BJ (cell line): ENCODE measurements around the gene TCAP. TPM values are rescaled to one million over a fixed set of nuclear protein-coding genes. Genes with fewer than 3 reads are reported as not detected.

Source experiments
- CTCF ChIA-PET: fragments of 350-600 bp; formaldehyde crosslinking; extraction: SDS; loops from one replicate; lab custom pipeline; 2021; ENCODE audit warnings: antibody characterized with exemption, inconsistent platforms; lab: Yijun Ruan, JAX
- POLR2A ChIA-PET: fragments of 300-600 bp; sonication (Branson Sonifier 250); formaldehyde crosslinking; extraction: SDS; loops from one replicate; lab custom pipeline; 2021; ENCODE audit warnings: antibody characterized with exemption; lab: Charles Lee
- DNase-seq: peaks from one replicate; pipeline ENCODE4 v3.0.0-alpha.2; 2011; ENCODE audit warnings: low read depth
- H3K27me3 ChIP-seq: 2 replicates; pipeline ENCODE4 v1.6.0; 2011; ENCODE audit warnings: low read length; ENCODE audit not compliant: control insufficient read depth, insufficient read depth
- H3K36me3 ChIP-seq: 2 replicates; pipeline ENCODE4 v1.5.1; 2011; ENCODE audit warnings: low read length; ENCODE audit not compliant: control insufficient read depth, insufficient read depth
- H3K4me3 ChIP-seq: 2 replicates; pipeline ENCODE4 v1.5.1; 2011; ENCODE audit warnings: low read depth, mild to moderate bottlenecking, control low read depth, low read length
- polyA plus RNA-seq: library from polyadenylated mRNA; depleted of rRNA; stranded (reverse); fragments of >200 nt; gene quantifications from 2 replicates; pipeline ENCODE4 v1.2.3, GENCODE V29; 2011
- TF ChIP-seq, protein P1 (sequence below): IDR thresholded peaks from 2 replicates; pipeline ENCODE4 v1.5.1; 2011; ENCODE audit warnings: low read depth, mild to moderate bottlenecking, control low read depth, inconsistent platforms, low read length, moderate library complexity; ENCODE audit not compliant: insufficient read depth

TCAP gene
- polyA plus RNA-seq, 1 experiment, result 0.22 TPM

- Histone ChIP-seq H3K4me3 (no peak overlapping the region), H3K27me3 (no peaks in the 10 kb centered on the region), H3K36me3 (peaks cover 8% of the 10 kb centered on the region)
- DNase-seq, result no peak
- TF ChIP-seq, protein P1, sequence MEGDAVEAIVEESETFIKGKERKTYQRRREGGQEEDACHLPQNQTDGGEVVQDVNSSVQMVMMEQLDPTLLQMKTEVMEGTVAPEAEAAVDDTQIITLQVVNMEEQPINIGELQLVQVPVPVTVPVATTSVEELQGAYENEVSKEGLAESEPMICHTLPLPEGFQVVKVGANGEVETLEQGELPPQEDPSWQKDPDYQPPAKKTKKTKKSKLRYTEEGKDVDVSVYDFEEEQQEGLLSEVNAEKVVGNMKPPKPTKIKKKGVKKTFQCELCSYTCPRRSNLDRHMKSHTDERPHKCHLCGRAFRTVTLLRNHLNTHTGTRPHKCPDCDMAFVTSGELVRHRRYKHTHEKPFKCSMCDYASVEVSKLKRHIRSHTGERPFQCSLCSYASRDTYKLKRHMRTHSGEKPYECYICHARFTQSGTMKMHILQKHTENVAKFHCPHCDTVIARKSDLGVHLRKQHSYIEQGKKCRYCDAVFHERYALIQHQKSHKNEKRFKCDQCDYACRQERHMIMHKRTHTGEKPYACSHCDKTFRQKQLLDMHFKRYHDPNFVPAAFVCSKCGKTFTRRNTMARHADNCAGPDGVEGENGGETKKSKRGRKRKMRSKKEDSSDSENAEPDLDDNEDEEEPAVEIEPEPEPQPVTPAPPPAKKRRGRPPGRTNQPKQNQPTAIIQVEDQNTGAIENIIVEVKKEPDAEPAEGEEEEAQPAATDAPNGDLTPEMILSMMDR, result no peak
- POLR2A ChIA-PET, result no interaction called here
- CTCF ChIA-PET, result interaction anchor here (0.7 to 5.8 kb wide), 11 partner anchors 10 to 31 kb away, joined by 3 to 59 read pairs (median 8); partner anchors contain the start of genes PNMT and TCAP
These were observed 13.1 kb upstream of the TCAP start for GRCh38 chr17:39651923-39652586.

- CTCF ChIA-PET, result interaction anchor here (1.0 to 5.8 kb wide), 11 partner anchors 9 to 100 kb away, joined by 3 to 59 read pairs (median 7); partner anchors contain the start of genes PNMT and TCAP
- DNase-seq, result no peak
- TF ChIP-seq, protein P1, result no peak
- POLR2A ChIA-PET, result no interaction called here
- H3K36me3 ChIP-seq, result peaks cover 8% of the 10 kb centered on the region
- no peak overlapping the region for H3K4me3 ChIP-seq
- no peaks in the 10 kb centered on the region for H3K27me3 ChIP-seq
These were observed 12.4 kb upstream of the TCAP start for GRCh38 chr17:39652587-39653315.

DNA sequence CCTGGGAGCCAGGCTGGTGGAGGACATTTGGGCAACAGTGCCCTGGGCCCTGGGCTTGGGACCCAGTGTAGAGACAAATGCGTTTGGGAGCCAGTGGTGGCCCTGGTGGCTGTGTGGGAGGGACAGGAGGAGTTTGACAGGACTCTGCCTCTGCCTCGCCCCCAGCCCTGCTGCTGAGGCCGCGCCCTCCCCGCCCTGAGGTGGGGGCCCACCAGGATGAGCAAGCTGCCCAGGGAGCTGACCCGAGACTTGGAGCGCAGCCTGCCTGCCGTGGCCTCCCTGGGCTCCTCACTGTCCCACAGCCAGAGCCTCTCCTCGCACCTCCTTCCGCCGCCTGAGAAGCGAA, 11.9 kb upstream of the TCAP start:
- no peak for DNase-seq
- Histone ChIP-seq H3K36me3 (peaks cover 8% of the 10 kb centered on the region), H3K27me3 (no peaks in the 10 kb centered on the region), H3K4me3 (no peak overlapping the region)
- TF ChIP-seq, protein P1, result no peak
- CTCF ChIA-PET, result interaction anchor here (0.9 to 5.8 kb wide), 14 partner anchors 8 to 99 kb away, joined by 3 to 59 read pairs (median 8); partner anchors contain the start of genes ERBB2, PNMT and TCAP
- POLR2A ChIA-PET, result interaction anchor here (0.7 kb wide), 1 partner anchor 208 kb away, joined by 3 read pairs; no protein-coding TSS in a partner anchor

DNA sequence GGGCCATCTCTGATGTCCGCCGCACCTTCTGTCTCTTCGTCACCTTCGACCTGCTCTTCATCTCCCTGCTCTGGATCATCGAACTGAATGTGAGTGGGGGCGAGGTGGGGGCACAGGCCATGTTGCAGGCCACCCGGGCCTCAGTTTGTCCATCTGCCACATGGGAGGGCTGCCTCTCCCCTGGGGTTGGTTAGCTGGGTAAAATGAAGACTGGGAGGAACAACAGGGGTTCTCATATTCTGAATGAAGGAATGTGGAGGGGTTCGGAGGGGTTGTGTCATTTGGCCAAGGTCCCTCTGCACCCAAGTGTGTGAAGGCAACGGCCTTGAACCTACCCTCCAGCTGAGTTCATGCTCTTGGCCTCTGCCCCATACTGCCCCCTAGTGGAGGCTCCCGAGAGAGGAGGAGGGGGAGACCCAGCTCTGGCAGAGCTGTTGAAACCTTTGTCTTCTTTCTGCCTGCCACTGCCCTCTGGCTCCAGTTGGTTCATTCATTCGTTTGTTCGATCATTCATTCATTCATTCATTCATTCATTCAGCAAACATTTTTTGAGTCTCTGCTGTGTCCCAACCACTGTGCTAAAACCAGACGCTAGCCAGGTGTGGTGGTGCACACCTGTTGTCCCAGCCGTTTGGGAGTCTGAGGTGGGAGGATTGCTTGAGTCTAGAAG, 11.4 kb upstream of the TCAP start:
- ChIA-PET CTCF (interaction anchor here (0.9 to 5.8 kb wide), 19 partner anchors 8 to 106 kb away, joined by 3 to 59 read pairs (median 5); partner anchors contain the start of genes ERBB2, MIEN1, PGAP3 and PNMT), POLR2A (interaction anchor here (0.7 kb wide), 1 partner anchor 208 kb away, joined by 3 read pairs; no protein-coding TSS in a partner anchor)
- Histone ChIP-seq H3K27me3 (no peaks in the 10 kb centered on the region), H3K36me3 (peaks cover 8% of the 10 kb centered on the region), H3K4me3 (no peak overlapping the region)
- TF ChIP-seq, protein P1, result peak; percentile 90
- DNase-seq, result no peak

- CTCF ChIA-PET, result interaction anchor here (0.6 to 5.8 kb wide), 13 partner anchors 8 to 791 kb away, joined by 3 to 59 read pairs (median 5); partner anchors contain the start of genes MIEN1, PGAP3, PNMT and TCAP
- POLR2A ChIA-PET, result no interaction called here
These were observed 10.0 kb upstream of the TCAP start for GRCh38 chr17:39655105-39655504.

More at GRCh38 chr17:39655105-39655504, 10.0 kb upstream of the TCAP start:
- no peak for DNase-seq
- TF ChIP-seq, protein P1, result no peak
- H3K27me3 ChIP-seq, result no peaks in the 10 kb centered on the region
- H3K36me3 ChIP-seq, result peaks cover 9% of the 10 kb centered on the region
- H3K4me3 ChIP-seq, result no peak overlapping the region
